ENCODE data around the gene NXPE3.
A peak's percentile ranks its signal among the peaks of the same experiment; 100 is the strongest.

The NXPE3 gene

DNA sequence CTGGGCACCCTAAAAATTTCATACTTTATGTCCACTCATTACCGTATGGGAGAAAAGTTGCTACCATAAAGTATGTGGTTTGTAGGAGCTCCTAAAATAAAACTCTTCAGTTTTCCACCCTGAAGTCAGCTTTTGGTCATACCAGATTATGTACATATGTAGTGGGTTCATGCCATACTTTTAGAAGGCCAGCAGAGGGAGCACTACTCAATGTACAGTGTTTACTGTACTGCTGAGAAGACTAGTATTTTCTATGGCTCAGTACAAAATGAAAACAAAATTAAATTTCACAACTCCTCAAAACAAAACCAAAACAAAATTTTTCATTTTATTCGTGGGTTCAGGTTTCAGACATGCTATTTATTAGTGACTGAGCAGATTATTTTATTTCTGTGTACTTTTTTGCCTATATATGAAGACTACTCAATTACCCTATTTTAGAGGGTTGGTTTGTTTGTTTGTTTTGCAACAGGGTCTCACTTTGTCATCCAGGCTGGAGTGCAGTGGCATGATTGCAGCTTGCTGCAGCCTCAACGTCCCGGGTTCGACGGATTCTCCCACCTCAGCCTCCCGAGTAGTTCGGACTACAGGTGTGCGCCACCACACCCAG is 24.3 kb downstream of the NXPE3 start:
- peak; percentile 67 for DNase-seq

DNA sequence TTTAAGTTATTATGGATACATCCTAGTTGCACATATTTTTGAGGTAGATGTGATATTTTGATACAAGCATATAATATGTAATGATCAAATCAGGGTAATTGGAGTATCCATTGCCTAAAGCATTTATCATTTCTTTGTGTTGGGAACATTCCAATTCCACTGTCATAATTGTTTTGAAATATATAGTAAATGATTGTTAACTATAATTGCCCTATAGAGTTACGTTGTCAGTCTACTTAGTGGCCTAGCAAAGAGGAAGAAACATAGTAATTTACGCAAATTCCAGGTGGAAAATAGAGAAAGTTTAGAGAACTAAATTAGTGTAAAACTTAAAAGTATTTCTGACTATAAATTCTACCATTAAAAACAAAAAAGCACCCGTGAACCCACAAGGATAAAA is 24.9 kb downstream of the NXPE3 start:
- no peak for DNase-seq

DNA sequence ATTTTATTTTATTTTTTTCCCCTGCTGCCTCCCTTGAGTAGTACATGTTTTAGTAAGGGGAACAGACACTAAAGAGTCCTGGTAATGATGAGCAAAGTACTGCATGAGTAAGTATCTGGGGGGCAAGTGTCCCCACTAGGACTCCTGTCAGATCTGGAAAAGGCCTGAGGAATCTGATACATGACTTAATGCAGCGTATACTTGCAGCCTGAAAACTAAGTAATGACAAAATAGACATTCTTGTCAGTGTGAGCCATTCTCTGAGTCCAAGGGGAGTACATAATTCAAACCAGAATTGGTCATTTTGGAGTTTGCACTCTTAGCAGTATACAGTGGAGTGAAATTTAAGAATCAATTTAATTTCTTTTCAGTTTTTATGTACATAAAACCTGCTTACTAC is 27.5 kb downstream of the NXPE3 start:
- DNase-seq: no peak

DNA sequence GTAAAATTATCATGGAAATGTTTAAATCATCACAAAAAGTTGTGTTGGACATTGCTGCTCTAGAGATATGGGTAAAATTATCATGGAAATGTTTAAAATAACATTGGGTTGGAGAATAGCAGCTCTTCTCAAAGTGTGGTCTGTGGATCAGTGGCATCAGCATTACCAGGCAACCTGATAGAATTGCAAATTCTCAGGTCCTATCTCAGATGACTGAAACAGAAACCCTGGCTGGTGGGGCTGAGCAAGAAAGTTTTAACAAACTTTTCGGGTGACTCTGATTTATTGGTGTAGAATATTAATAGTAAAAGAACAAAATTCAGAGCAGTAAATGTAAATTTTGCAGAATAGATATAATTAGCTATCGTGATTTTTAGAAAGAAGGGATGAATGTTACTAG is 28.9 kb downstream of the NXPE3 start:
- DNase-seq: no peak

DNA sequence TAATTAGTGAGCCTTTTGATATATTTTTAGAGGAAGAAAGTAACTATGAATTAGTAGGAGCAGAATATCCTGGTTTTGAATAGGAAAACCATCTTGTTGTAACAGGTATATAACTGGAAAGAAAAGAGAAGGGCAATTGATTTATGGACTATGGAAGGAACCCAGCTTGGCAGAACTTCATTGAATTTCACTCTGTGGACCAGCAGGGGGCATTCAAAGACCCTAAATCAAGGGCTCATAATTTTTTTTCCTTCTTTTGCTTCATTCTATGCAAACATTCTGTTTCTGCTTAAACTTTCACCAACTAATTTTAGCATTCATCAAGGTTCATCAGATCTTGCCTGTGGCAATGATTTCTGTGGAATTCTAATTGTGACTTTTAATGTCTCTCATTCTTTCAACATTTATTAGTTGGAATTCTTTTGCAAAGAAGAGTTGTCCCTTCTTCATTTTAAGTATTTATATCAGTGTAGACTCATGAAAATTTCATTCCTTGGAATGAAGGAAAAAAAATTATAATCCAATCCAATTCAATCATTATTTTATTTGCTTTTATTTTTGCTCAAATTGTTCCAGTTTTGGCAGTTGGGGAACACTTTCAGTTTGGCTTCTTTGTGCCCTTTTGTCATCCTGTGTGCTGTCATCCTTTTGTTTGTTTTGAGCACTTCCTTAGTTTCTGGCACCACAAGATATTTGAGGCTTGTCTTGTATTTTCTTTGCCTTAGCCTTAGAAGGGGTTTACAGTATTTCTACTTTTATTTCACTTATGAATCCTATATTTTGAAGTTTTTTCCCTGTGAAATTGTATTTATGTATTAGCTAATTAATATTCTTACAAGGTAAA is 30.4 kb downstream of the NXPE3 start:
- DNase-seq: peak; percentile 21

DNA sequence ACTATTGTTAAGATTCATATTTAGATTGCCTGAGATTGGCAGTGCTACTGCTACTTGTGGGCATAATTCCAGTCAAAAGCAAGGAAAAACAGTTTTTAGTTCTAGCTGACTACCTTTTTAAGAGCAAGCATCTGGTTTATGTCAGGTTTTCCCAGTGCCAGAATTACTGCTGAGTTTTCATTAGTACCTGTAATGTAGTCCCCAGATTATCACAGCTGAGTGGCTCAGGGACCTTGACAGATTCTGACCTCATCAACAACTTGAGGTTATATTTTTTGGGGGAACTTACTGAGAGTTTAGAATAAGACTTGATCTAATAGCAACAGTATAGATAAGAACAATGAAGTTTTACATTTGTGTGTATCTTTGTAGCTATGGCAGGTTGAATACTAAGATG is 31.0 kb downstream of the NXPE3 start:
- no peak for DNase-seq

DNA sequence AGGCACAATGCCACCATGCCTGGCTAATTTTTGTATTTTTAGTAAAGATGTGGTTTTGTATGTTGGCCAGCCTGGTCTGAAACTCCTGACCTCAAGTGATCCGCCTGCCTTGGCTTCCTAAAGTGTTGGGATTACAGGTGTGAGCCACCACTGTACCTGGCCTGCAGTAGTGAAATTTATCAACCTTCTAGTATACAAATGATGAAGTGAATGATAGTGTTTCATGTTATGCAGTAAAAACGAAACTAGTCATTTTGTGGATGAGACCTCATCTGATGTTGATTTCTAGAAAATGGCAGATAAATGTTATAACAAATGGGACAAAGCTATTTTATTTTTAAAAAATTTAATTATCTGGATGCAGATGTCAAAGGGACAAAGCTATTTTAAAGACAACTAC is 32.9 kb downstream of the NXPE3 start:
- DNase-seq: no peak

DNA sequence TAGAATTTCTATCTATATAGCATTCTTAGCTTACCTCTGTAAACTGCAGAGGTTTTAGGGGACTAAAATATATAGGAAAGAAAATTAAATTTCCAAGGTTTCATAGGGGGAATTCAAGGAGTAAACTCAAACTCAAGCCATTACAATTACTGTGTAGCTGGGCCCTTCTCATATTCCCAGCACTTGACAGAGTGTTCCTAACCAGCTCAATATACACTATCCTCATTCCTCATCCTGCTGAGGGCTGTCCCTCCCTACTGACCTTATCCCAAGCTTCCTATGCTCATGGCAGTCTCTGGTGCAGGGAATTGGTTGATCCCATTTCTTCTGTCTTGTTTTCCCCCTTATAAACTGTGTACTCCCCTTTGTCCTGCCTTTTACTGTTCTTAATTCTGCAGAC is 33.9 kb downstream of the NXPE3 start:
- no peak for DNase-seq

DNA sequence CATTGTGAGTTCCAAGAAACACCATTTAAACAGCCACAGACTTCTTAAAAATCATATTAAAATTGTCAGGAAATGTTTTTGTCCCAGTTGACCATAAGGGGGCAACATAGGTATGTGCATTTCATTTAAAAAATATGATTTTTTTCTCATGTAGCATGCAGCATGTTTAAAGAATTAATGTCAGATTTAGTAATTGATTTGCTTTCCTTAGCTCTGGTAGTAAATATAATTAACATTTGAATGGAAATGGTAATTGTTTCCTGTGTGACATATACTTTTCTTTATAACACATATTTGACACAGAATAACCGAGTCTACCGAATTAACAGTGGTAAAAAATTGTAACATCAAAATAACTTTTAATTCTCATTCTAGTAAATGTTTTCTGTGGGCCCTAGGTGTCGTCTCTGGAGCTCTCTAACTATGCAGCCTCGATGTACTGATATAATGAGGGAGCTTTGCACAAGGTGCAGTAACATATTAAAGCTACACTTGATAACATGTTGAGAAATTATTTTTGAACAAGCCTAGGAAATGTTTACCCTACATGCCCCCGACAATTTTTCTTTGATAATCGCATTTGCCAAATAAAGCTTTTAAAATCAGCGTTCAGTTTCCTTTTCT is 34.9 kb downstream of the NXPE3 start:
- DNase-seq: no peak

DNA sequence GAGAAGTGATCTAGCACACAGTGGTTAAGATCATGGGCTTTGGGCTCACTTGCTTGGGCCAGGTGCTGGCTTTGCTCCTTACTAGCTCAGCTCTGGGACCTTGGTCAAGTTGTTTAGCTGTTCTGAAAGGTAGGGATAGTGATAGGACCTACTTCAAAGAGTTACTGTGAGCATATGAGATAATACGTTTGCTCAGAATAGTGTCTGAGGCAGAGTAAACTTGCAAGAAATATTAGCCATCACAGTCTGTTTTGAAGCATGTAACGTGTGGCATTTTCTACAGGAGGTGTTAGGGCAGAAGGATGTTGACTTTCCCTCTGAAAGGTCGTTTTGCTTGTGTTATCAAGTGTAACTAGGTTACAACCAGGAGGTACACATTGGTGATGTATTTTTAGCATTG is 35.8 kb downstream of the NXPE3 start:
- no peak for DNase-seq

DNA sequence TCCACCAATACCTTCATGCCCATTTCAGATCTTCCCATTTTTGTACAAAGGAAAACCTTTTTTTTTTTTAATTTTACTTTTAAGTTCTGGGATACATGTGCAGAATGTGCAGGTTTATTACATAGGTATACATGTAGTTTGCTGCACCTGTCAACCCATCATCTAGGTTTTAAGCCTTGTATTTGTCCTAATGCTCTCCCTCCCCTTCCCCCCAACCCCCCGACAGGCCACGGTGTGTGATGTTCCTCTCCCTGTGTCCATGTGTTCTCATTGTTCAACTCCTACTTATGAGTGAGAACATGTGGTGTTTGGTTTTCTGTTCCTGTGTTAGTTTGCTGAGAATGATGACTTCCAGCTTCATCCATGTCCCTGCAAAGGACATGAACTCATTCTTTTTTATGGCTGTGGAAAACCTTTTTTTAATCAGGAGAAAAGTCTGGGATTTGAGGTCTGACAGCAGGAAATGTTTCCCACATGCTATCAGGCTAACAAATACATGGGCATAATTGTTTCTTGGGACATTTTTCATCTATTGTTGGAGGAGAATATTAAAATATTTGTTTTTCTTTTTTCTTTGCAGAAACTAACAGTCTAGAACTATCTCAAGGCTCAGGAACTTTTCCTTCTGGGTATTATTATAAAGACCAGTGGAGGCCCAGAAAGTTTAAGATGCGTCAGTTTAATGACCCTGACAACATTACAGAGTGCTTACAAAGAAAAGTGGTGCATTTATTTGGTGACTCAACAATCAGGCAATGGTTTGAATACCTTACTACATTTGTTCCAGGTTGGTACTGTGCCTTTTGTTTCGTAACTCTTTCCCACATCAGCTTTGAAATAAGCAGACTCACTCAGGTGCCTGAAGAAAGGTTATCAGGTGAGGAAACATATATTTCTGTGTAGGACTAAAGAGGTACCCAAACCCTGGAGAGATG is 37.5 kb downstream of the NXPE3 start:
- no peak for DNase-seq

DNA sequence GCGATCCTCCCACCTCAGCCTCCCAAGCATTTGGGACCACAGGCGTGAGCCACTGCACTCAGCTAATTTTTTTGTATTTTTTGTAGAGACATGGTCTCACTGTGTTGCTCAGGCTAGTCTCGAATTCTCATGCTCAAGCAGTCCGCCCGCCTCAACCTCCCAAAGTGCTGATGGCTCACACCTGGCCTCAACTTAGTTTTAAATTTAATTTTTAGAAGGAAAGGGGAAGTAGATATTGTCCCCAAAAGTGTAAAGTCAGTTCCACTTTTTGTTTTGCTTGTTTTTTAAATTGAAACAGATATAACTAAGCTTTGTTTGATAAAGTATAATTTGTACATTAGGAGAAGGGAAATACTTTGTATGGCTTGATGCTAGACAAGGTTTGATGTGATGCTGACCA is 39.0 kb downstream of the NXPE3 start:
- DNase-seq: no peak

DNA sequence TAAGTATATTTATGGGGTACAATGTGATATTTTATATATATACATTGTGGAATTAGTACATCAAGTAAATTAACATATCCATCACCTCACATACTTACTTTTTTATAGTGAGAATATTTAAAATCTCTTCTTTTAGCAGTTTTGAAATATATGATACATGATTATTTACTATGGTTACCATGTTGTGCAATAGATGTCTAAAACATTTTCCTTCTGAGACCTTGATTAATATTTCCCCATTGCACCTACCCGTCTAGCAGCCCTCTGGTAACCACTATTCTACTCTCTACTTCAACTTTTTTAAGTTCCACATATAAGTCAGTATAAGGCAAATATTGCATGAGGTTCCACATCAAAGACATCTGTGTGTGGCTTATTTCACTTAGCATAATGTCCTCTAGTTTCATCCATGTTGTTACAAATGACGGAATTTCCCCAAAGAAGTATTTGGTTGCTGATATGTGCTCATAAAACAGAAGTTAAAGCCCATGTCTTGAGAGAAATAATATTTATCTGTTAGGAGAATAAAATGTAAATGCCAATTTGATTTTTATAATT is 40.7 kb downstream of the NXPE3 start:
- DNase-seq: no peak

DNA sequence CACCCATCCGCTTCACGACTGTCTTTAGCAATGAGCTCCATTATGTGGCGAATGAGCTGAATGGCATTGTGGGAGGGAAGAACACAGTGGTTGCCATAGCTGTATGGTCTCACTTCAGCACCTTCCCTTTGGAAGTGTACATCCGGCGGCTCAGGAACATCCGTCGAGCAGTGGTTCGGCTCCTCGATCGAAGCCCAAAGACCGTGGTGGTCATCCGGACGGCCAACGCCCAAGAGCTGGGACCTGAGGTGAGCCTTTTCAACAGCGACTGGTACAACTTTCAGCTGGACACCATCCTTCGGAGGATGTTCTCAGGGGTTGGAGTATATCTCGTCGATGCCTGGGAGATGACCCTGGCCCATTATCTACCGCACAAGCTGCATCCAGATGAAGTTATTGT is 42.5 kb downstream of the NXPE3 start:
- DNase-seq: no peak

DNA sequence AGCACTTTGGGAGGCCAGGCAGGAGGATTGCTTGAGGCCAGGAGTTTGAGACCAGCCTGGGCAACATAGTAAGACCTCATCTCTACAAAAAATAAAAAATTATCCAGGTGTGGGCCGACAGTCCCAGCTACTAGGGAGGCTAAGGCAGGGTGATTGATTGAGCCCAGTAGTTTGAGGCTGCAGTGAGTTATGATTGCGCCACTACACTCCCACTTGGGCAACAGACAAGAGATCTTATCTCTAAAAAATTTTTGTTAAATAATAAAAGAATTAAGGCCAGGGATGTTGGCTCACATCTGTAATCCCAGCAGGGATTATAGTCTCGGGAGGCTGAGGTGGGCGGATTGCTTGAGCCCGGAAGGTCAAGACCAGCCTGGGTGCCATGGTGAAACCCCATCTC is 44.5 kb downstream of the NXPE3 start:
- no peak for DNase-seq

DNA sequence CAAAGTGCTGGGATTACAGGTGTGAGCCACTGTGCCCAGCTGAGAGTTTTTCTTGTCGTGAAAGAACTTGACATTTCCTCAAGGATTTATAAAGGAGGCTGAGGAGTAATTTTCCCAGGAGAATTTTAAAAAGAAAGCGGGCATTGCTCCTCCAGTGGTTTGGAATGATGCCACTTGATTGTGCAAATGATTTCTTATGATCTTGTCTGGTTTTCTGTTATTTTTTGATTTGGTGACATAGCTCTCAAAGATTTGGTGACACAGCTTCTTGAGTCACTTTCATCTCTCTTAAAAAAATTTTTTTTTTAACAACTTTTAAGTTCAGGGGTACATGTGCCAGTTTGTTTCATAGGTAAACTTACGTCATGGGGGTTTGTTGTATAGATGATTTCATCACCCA is 45.7 kb downstream of the NXPE3 start:
- DNase-seq: no peak

DNA sequence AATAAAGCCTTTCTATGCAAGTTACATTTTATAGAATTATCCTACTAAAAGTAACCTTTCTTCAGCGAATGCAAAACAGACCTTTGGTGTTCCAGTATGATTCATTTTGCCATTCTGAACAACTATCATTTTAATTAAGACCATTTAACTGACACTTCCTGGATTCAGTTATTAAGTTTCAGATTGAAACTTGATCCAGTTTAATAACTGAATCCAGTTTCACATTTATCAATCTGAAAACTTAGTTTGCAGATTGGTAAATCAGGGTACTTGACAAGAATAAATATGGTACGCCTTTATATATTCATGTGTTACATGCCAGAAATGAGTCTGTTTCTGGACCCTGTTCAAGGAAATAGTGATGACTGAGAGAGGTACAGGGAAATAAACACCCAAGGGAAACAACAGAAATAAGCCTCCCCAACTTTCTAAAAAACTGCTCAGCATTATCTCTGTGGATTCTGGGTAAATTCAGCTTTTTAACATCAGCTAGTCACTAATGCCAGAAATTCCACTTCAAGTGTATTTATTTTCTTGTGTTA is 47.0 kb downstream of the NXPE3 start:
- no peak for DNase-seq

DNA sequence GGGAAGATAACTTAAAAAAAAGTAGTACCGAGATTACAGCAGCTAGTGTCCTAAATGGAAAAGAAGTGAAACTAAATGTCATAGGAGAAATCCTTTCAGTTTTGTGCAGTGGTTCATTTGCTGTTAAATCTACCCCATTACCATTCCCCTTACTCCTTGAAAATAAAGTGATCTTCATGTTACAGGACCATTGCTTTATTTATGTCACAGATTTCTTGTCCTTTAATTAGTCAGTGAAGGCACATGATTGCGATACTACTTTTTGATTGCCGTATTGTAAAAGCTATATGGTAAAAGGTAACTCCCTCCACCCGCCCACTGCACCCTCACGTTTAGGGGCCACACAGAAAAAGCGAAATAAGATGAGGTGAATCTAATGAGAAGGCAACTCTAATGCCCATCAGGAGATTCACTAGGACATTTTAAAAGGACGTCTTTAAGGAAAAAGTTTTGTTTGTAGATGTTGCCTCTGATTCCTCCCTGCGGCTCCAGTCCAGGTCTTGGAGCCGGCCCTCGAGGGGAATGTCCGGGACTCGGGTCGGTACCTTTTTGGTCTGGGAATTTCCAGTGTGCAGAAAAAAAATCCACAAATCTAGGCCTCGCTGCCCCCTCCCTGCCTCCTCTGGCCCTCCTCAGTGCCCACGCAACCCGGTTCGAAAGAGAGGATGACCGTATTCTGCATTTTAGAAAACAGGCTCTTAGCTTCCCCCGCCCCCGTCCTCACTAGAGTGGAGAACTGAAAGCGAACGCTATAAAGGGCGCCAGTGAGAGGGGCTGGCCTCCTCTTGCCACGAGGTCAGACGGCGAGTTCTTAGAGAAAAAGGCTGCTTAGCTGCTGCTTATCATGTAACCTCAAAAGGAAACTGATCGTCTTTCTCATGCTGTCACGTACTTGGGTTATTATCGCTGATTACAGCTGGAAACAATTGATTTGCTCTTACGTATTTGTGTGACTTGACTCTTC is 48.5 kb downstream of the NXPE3 start:
- peak; percentile 68 for DNase-seq

DNA sequence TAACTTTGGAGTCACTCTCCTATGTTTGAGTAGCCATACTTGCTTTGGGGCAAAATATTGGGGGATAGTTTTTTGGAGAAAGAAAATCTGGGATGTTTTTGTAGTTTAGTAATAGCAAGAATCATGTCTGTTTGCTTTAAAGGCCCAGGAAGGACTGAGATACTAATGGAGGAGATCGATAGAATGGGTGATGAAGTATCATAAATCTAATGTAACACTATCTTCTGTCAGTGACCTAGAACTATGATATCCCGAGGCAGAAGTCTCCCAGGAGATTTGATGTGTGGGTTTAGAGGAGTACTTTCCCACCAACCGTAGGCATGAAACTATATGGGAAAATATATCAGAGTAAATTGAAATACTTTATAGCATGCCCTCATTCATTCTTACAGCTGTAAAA is 49.3 kb downstream of the NXPE3 start:
- no peak for DNase-seq

DNA sequence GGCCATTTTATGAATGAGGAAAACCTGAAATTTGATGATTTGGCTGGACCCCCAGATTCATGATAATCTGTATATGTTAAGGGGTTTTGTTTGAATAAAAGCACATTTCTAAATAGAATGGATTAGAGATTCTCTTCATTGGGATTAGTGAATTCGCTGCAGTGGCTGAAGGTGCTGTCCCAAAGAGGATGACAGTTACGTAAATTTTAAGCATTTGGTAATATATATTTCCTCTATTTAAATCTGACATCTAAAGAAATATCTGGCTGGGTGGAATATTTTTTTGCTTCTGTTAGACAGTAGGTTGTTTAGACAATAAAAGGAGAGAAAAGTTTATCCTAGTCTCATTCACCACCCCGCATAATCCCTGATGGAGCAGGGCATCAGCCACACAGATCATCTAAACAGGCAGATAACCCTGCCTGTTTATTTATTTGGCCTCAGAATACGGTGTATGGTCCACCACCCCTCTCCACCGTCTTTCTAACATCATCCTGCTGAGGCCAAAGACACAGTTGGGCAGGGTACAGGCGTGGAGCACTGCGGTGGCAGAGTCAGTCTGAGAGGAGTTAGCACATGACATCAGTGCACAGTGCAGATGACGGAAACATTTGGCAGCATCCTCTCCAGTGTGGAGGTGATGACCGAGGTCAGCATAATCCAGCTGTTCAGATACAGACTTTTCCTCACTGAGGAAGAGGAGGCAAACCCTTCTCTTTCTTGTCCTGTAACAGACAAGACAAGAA is 49.9 kb downstream of the NXPE3 start:
- DNase-seq: no peak

DNA sequence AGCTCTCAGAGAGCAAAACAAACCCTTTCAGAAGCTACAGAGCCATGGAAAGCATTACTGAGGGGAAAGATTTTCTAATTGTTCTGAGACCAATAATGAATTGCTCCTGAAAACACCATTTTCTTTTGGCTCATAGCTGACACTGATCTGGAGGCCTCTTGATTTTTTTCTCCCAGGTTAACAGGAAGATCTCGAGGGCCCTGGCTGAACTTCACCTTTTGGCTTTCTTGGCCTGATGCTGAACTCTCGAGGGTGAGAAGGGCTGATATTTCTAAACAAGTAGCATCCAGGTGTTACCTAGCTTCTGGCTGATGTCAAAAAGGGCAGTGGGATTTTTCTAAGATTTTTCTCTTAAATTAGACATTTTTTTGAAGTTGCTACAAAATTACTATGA is 50.4 kb downstream of the NXPE3 start:
- DNase-seq: no peak

Measured in NCI-H510A treated with DMSO at 0.1 percent for 48 hours (cell line).